ENCODE data around the gene ANHX.

ANHX gene

GRCh38 chr12:133227281-133227852, 8.3 kb downstream of the ANHX start:
- Histone ChIP-seq H3K4me1 (ENCODE audit: insufficient read depth, low read length) (no peaks in the 10 kb centered on the region), H2AFZ (ENCODE audit: low read depth, low read length) (no peak overlapping the region), H3K9me3 (ENCODE audit: insufficient read depth, low read length, severe bottlenecking) (peaks cover 45% of the 10 kb centered on the region), H4K20me1 (ENCODE audit: insufficient read depth, low read length) (no peaks in the 10 kb centered on the region), H3K36me3 (ENCODE audit: insufficient read depth, low read length) (no peaks in the 10 kb centered on the region), H3K4me3 (ENCODE audit: low read depth in 1 of 2, low read length in 2 of 2) (no peak overlapping the region), H3K27ac (ENCODE audit: low read length) (no peak overlapping the region), H3K9ac (ENCODE audit: low read depth, low read length) (no peak overlapping the region), H3K4me2 (ENCODE audit: insufficient read depth, low read length) (no peak overlapping the region), H3K79me2 (ENCODE audit: insufficient read depth, low read length) (no peaks in the 10 kb centered on the region), H3K27me3 (ENCODE audit: insufficient read depth, low read length, poor library complexity) (no peaks in the 10 kb centered on the region)
- DNase-seq (no peak), ATAC-seq (ENCODE audit: insufficient read depth, low read depth) (no peak)
- TF ChIP-seq CTCF (IDR thresholded peaks at IDR 0.05; ENCODE audit: borderline replicate concordance, extremely low read depth, low read length, poor library complexity, severe bottlenecking), result no peak
- no peak for TF ChIP-seq EZH2 (IDR thresholded peaks at IDR 0.05; ENCODE audit: borderline replicate concordance, low read depth, low read length, severe bottlenecking)

- TF ChIP-seq CTCF (IDR thresholded peaks at IDR 0.05; ENCODE audit: borderline replicate concordance, extremely low read depth, low read length, poor library complexity, severe bottlenecking), result no peak
- TF ChIP-seq EZH2 (IDR thresholded peaks at IDR 0.05; ENCODE audit: borderline replicate concordance, low read depth, low read length, severe bottlenecking), result no peak
- Histone ChIP-seq H3K9me3 (ENCODE audit: insufficient read depth, low read length, severe bottlenecking) (peaks cover 46% of the 10 kb centered on the region), H3K36me3 (ENCODE audit: insufficient read depth, low read length) (no peaks in the 10 kb centered on the region), H3K9ac (ENCODE audit: low read depth, low read length) (no peak overlapping the region), H4K20me1 (ENCODE audit: insufficient read depth, low read length) (no peaks in the 10 kb centered on the region), H3K4me3 (ENCODE audit: low read depth in 1 of 2, low read length in 2 of 2) (no peak overlapping the region), H3K4me2 (ENCODE audit: insufficient read depth, low read length) (no peak overlapping the region), H3K27ac (ENCODE audit: low read length) (no peak overlapping the region), H3K27me3 (ENCODE audit: insufficient read depth, low read length, poor library complexity) (no peaks in the 10 kb centered on the region), H3K79me2 (ENCODE audit: insufficient read depth, low read length) (no peaks in the 10 kb centered on the region), H2AFZ (ENCODE audit: low read depth, low read length) (no peak overlapping the region), H3K4me1 (ENCODE audit: insufficient read depth, low read length) (no peaks in the 10 kb centered on the region)
- ATAC-seq (ENCODE audit: insufficient read depth, low read depth) (no peak), DNase-seq (no peak)
Measured at GRCh38 chr12:133226690-133227089, 9.0 kb downstream of the ANHX start.

GRCh38 chr12:133225527-133225926, 10.2 kb downstream of the ANHX start:
- no peaks in the 10 kb centered on the region for H3K79me2 ChIP-seq (ENCODE audit: insufficient read depth, low read length)
- no peak overlapping the region for H3K9ac ChIP-seq (ENCODE audit: low read depth, low read length)
- TF ChIP-seq EZH2 (IDR thresholded peaks at IDR 0.05; ENCODE audit: borderline replicate concordance, low read depth, low read length, severe bottlenecking), result no peak
- no peak for TF ChIP-seq CTCF (IDR thresholded peaks at IDR 0.05; ENCODE audit: borderline replicate concordance, extremely low read depth, low read length, poor library complexity, severe bottlenecking)
- no peak overlapping the region for H3K4me2 ChIP-seq (ENCODE audit: insufficient read depth, low read length)
- H3K9me3 ChIP-seq (ENCODE audit: insufficient read depth, low read length, severe bottlenecking), result peaks cover 51% of the 10 kb centered on the region
- H3K4me1 ChIP-seq (ENCODE audit: insufficient read depth, low read length), result no peaks in the 10 kb centered on the region
- H2AFZ ChIP-seq (ENCODE audit: low read depth, low read length), result no peak overlapping the region
- DNase-seq, result no peak
- H3K27ac ChIP-seq (ENCODE audit: low read length), result no peak overlapping the region
- no peaks in the 10 kb centered on the region for H3K27me3 ChIP-seq (ENCODE audit: insufficient read depth, low read length, poor library complexity)
- H4K20me1 ChIP-seq (ENCODE audit: insufficient read depth, low read length), result no peaks in the 10 kb centered on the region
- H3K4me3 ChIP-seq (ENCODE audit: low read depth in 1 of 2, low read length in 2 of 2), result no peak overlapping the region
- ATAC-seq (ENCODE audit: insufficient read depth, low read depth), result no peak
- H3K36me3 ChIP-seq (ENCODE audit: insufficient read depth, low read length), result no peaks in the 10 kb centered on the region

GRCh38 chr12:133222211-133222610, 13.5 kb downstream of the ANHX start:
- TF ChIP-seq EZH2 (IDR thresholded peaks at IDR 0.05; ENCODE audit: borderline replicate concordance, low read depth, low read length, severe bottlenecking) (no peak), CTCF (IDR thresholded peaks at IDR 0.05; ENCODE audit: borderline replicate concordance, extremely low read depth, low read length, poor library complexity, severe bottlenecking) (no peak)
- H3K9ac ChIP-seq (ENCODE audit: low read depth, low read length), result no peak overlapping the region
- H3K27me3 ChIP-seq (ENCODE audit: insufficient read depth, low read length, poor library complexity), result no peaks in the 10 kb centered on the region
- H3K27ac ChIP-seq (ENCODE audit: low read length), result no peak overlapping the region
- H3K4me1 ChIP-seq (ENCODE audit: insufficient read depth, low read length), result no peaks in the 10 kb centered on the region
- H3K79me2 ChIP-seq (ENCODE audit: insufficient read depth, low read length), result no peaks in the 10 kb centered on the region
- H3K4me3 ChIP-seq (ENCODE audit: low read depth in 1 of 2, low read length in 2 of 2), result no peak overlapping the region
- H3K4me2 ChIP-seq (ENCODE audit: insufficient read depth, low read length), result no peak overlapping the region
- no peak overlapping the region for H2AFZ ChIP-seq (ENCODE audit: low read depth, low read length)
- H4K20me1 ChIP-seq (ENCODE audit: insufficient read depth, low read length), result no peaks in the 10 kb centered on the region
- peaks cover 64% of the 10 kb centered on the region for H3K9me3 ChIP-seq (ENCODE audit: insufficient read depth, low read length, severe bottlenecking)
- DNase-seq (no peak), ATAC-seq (ENCODE audit: insufficient read depth, low read depth) (no peak)
- H3K36me3 ChIP-seq (ENCODE audit: insufficient read depth, low read length), result no peaks in the 10 kb centered on the region
